HepG2 (cell line): ENCODE results near the gene HHLA2. TPM values are rescaled to one million over a fixed set of nuclear protein-coding genes. Genes with fewer than 3 reads are reported as not detected.

Experiments used
- ATAC-seq: fragments of 200-7000 bp; cut with Tn5 transposase; 3 replicates; pipeline ENCODE4 v1.9.1; 2020; ENCODE audit warnings: mild to moderate bottlenecking, moderate library complexity
- BruUV-seq: library from RNA; stranded (reverse); fragments of 400-500 nt; replicated peaks from 2 replicates; lab custom pipeline; 2021; lab: Mats Ljungman, UMichigan
- CTCF ChIA-PET: fragments of 300-600 bp; formaldehyde crosslinking; extraction: SDS; loops from one replicate; lab custom pipeline; 2021; ENCODE audit warnings: low total read pairs, inconsistent platforms, low intra/inter-chr PET ratio; lab: Yijun Ruan, JAX
- POLR2A ChIA-PET: fragments of 350-600 bp; sonication (Branson Sonifier 250); formaldehyde crosslinking; loops from one replicate; lab custom pipeline; 2020; ENCODE audit warnings: antibody characterized with exemption, inconsistent platforms; lab: Yijun Ruan, JAX
- DNase-seq: peaks from one replicate; pipeline ENCODE4 v3.0.0-alpha.2; 2015; ENCODE audit warnings: low spot score
- FAIRE-seq: peaks from 3 replicates; lab custom pipeline; 2011; peaks lifted over from hg19 to GRCh38; lab: Jason Lieb, UNC
- H2AFZ ChIP-seq: one replicate; pipeline ENCODE4 v1.6.1; 2011; ENCODE audit warnings: low read length, inconsistent platforms
- H3K27ac ChIP-seq: fragments of 300-600 bp; 3 replicates; pipeline ENCODE4 v1.8.0; 2011; ENCODE audit warnings: mixed run types, mild to moderate bottlenecking, mixed read lengths, low read length, inconsistent platforms; ENCODE audit not compliant: insufficient read depth; ENCODE audit errors: extremely low read length
- H3K27me3 ChIP-seq, 2 experiments: fragments of 200-600 bp in 1 of 2; 2 replicates in 1 of 2; 3 replicates in 1 of 2; pipeline versions ENCODE4 v1.6.0 to v1.8.0; 2011; ENCODE audit warnings: low read length in 2 of 2, mild to moderate bottlenecking in 2 of 2, moderate library complexity in 2 of 2, inconsistent platforms in 1 of 2; ENCODE audit not compliant: insufficient read depth in 2 of 2, control insufficient read depth in 1 of 2
- H3K36me3 ChIP-seq, 2 experiments: fragments of 200-600 bp in 1 of 2; replicated peaks in 1 of 2; 2 replicates in 1 of 2; 3 replicates in 1 of 2; pipeline versions ENCODE4 v1.5.1 to v1.8.0; 2011; ENCODE audit warnings: low read length in 2 of 2, inconsistent platforms in 1 of 2; ENCODE audit not compliant: insufficient read depth in 2 of 2, control insufficient read depth in 1 of 2
- H3K4me1 ChIP-seq: 2 replicates; pipeline ENCODE4 v1.5.1; 2012; ENCODE audit warnings: low read length, inconsistent platforms; ENCODE audit not compliant: insufficient read depth
- H3K4me2 ChIP-seq: 2 replicates; pipeline ENCODE4 v1.6.0; 2011; ENCODE audit warnings: low read depth, low read length, inconsistent platforms
- H3K4me3 ChIP-seq, 3 experiments: fragments of 200-600 bp in 1 of 3; sonication (generic), shearing (Covaris generic) in 1 of 3; replicated peaks in 1 of 3; 2 replicates each; pipeline ENCODE4 v1.5.1; 2011 to 2016; ENCODE audit warnings: low read length in 3 of 3, inconsistent platforms in 2 of 3, low read depth in 2 of 3, mild to moderate bottlenecking in 2 of 3, control low read depth in 1 of 3, mixed read lengths in 1 of 3; ENCODE audit not compliant: insufficient read depth in 1 of 3
- H3K79me2 ChIP-seq: one replicate; pipeline ENCODE4 v1.6.1; 2011; ENCODE audit warnings: low read length, inconsistent platforms; ENCODE audit not compliant: insufficient read depth
- H3K9ac ChIP-seq: 2 replicates; pipeline ENCODE4 v1.6.0; 2011; ENCODE audit warnings: mild to moderate bottlenecking, low read depth, low read length, inconsistent platforms; ENCODE audit not compliant: insufficient read depth
- H3K9me3 ChIP-seq: 2 replicates; pipeline ENCODE4 v1.5.1; 2012; ENCODE audit warnings: mild to moderate bottlenecking, low read length
- H4K20me1 ChIP-seq: 2 replicates; pipeline ENCODE4 v1.6.0; 2011; ENCODE audit warnings: inconsistent platforms, mild to moderate bottlenecking, low read length, moderate library complexity; ENCODE audit not compliant: insufficient read depth
- AKNA ChIP-seq: sonication (generic); formaldehyde crosslinking; IDR thresholded peaks from 2 replicates; pipeline ENCODE4 v1.4.0; 2020; ENCODE audit warnings: missing genetic modification reagents, borderline replicate concordance
- ARID4A ChIP-seq: sonication (generic); formaldehyde crosslinking; IDR thresholded peaks from 2 replicates; pipeline ENCODE4 v1.5.0; 2020; ENCODE audit warnings: mild to moderate bottlenecking, missing genetic modification reagents, borderline replicate concordance
- FIP1L1 ChIP-seq: fragments of 200-400 bp; formaldehyde crosslinking; IDR thresholded peaks from 2 replicates; pipeline ENCODE4 v1.6.1; 2018; ENCODE audit warnings: low read depth, mild to moderate bottlenecking, low read length, moderate library complexity, borderline replicate concordance; ENCODE audit not compliant: insufficient read depth
- PCBP1 ChIP-seq: fragments of 200-400 bp; formaldehyde crosslinking; IDR thresholded peaks from 2 replicates; pipeline ENCODE4 v1.6.1; 2017; ENCODE audit warnings: mild to moderate bottlenecking, low read depth, low read length, borderline replicate concordance
- ZBTB37 ChIP-seq: sonication (generic); formaldehyde crosslinking; IDR thresholded peaks from 2 replicates; pipeline ENCODE4 v1.4.0; 2020; ENCODE audit warnings: mild to moderate bottlenecking, missing genetic modification reagents
- ZNF564 ChIP-seq: sonication (generic); formaldehyde crosslinking; IDR thresholded peaks from 2 replicates; pipeline ENCODE4 v1.8.1; 2023; ENCODE audit warnings: mild to moderate bottlenecking, missing genetic modification reagents
- ZNF703 ChIP-seq: sonication (generic); formaldehyde crosslinking; IDR thresholded peaks from 2 replicates; pipeline ENCODE4 v1.5.1; 2020; ENCODE audit warnings: missing genetic modification reagents, mild to moderate bottlenecking, moderate library complexity, borderline replicate concordance
- ZXDC ChIP-seq: sonication (generic); formaldehyde crosslinking; IDR thresholded peaks from 2 replicates; pipeline ENCODE4 v1.5.0; 2020; ENCODE audit warnings: mild to moderate bottlenecking, missing genetic modification reagents
- WGBS: methylation state at CpG from one replicate; pipeline ENCODE4 v1.1.6; 2017; ENCODE audit warnings: low lambda C conversion rate; 5-methylcytosine and 5-hydroxymethylcytosine counted together
- in situ Hi-C: cut with HindIII; loops from 2 replicates; pipeline ENCODE4 v1.10.0; 2017; ENCODE audit warnings: low pct_unique_long_range_greater_than_20kb; ENCODE audit not compliant: extremely low pct_ligation_motif_present
- intact Hi-C: fragments of 100-400 bp; cut with micrococcal nuclease; formaldehyde crosslinking; loops from one replicate; pipeline ENCODE4 v1.10.0; 2022; ENCODE audit not compliant: unreplicated experiment
- polyA plus RNA-seq, 8 experiments: library from polyadenylated mRNA; depleted of rRNA in 3 of 8; stranded (reverse) in 7 of 8; unstranded in 1 of 8; fragments of >200 nt; fragmentation: Illumina TruSeq in 4 of 8; extraction: Trizol in 4 of 8; gene quantifications; 2 replicates each; pipeline versions ENCODE4 v1.2.1 to v1.2.3, GENCODE V29; 2011 to 2016; ENCODE audit warnings: low read depth in 4 of 8, missing spikeins in 1 of 8, mixed read lengths in 1 of 8; ENCODE audit not compliant: insufficient read depth in 1 of 8
- total RNA-seq, 5 experiments: library from RNA; depleted of rRNA; stranded (reverse); fragments of >200 nt; fragmentation: Illumina TruSeq; extraction: Trizol; gene quantifications; 2 replicates each; pipeline ENCODE4 v1.2.3, GENCODE V29; 2016; ENCODE audit warnings: low read depth in 1 of 5

The HHLA2 gene
- total and polyA plus RNA-seq, 2 of the 13 experiments (the other 11 are each of a cell fraction or from before 2014, with no cell fraction given): not detected

DNA sequence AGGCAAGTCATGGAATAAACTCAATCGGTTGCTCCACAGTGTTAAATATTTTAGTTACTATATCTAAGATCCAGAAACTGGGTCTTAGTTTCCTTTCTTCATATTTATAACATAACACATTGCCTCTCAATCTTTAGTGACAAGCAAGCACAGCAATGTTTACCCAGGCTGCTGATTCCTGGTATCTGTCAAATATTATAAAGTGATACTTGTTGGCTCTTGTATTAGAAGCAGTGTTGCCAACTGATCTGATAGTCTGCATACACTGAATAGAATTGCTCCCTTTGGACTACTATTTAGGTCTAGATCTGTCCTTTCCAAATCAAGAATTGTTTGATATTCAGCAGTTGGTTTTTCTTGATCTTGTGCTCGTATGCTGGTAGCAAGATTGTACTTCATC lies 7.2 kb upstream of the HHLA2 start:
- DNase-seq (no peak), FAIRE-seq (no peak), ATAC-seq (no peak)
- Histone ChIP-seq H3K9ac (no peak overlapping the region), H2AFZ (no peak overlapping the region), H3K4me1 (no peaks in the 10 kb centered on the region), H3K4me3 (no peak overlapping the region), H3K9me3 (no peaks in the 10 kb centered on the region), H3K79me2 (no peaks in the 10 kb centered on the region), H3K4me2 (no peak overlapping the region), H3K36me3 (no peaks in the 10 kb centered on the region), H3K27ac (no peak overlapping the region), H3K27me3 (no peaks in the 10 kb centered on the region; a peak in 1 of 5 replicates), H4K20me1 (no peaks in the 10 kb centered on the region)
- no peak for TF ChIP-seq ARID4A
- no peak for TF ChIP-seq PCBP1
- TF ChIP-seq AKNA (CRISPR knock-in tag): no peak
- no peak for TF ChIP-seq FIP1L1
- TF ChIP-seq ZBTB37: no peak
- TF ChIP-seq ZXDC (CRISPR knock-in tag): no peak
- no peak for TF ChIP-seq ZNF564 (CRISPR knock-in tag)
- TF ChIP-seq ZNF703: no peak
- 20% methylated on average over 2 of the region's 2 CpGs for WGBS
- no TSS peak for BruUV-seq
- intact Hi-C loops (no loop called here), in situ Hi-C loops (no loop called here)
- ChIA-PET CTCF (no interaction called here), POLR2A (no interaction called here)
